Spinal cord (tissue), 10 donors: ENCODE results near the gene MAP1LC3B. TPM values are rescaled to one million over a fixed set of nuclear protein-coding genes. Genes with fewer than 3 reads are reported as not detected.
A peak's percentile ranks its signal among the peaks of the same experiment; 100 is the strongest.
"Not testable (repeated sequence)": the region's sequence is repeated elsewhere in the genome, so short reads cannot be mapped to it uniquely, and the experiment has no call there.

ENCODE experiments used
- DNase-seq, 6 donors: peaks; one replicate each; pipeline versions ENCODE4 v3.0.0 to v3.0.0-alpha.2; 2013 to 2015; ENCODE audit warnings: low spot score in 6 of 6, low read depth in 4 of 6
- H3K27ac ChIP-seq: one replicate; pipeline ENCODE4 v1.5.1; 2013; ENCODE audit warnings: low read depth, low read length, control low read depth
- H3K27me3 ChIP-seq: one replicate; pipeline ENCODE4 v1.6.1; 2013; ENCODE audit warnings: low read length; ENCODE audit not compliant: control insufficient read depth, insufficient read depth
- H3K36me3 ChIP-seq: one replicate; pipeline ENCODE4 v1.6.1; 2013; ENCODE audit warnings: low read length; ENCODE audit not compliant: control insufficient read depth, insufficient read depth
- H3K4me1 ChIP-seq: one replicate; pipeline ENCODE4 v1.6.1; 2013; ENCODE audit warnings: low read length; ENCODE audit not compliant: control insufficient read depth, insufficient read depth
- H3K4me3 ChIP-seq: one replicate; pipeline ENCODE4 v1.5.1; 2013; ENCODE audit warnings: low read depth, low read length, control low read depth
- H3K9me3 ChIP-seq: one replicate; pipeline ENCODE4 v1.6.1; 2013; ENCODE audit warnings: low read length; ENCODE audit not compliant: control insufficient read depth, insufficient read depth
- WGBS: methylation state at CpG from one replicate; pipeline ENCODE4 v1.1.5; 2013; ENCODE audit warnings: missing lambda C conversion rate; ENCODE audit not compliant: insufficient coverage; 5-methylcytosine and 5-hydroxymethylcytosine counted together
- polyA plus RNA-seq, 2 donors: library from polyadenylated mRNA; unstranded; fragments of 120-200 nt; gene quantifications; one replicate each; pipeline ENCODE4 v1.2.1, GENCODE V29; 2013; ENCODE audit not compliant: insufficient read length in 2 of 2
- total RNA-seq, 2 donors: library from RNA; depleted of rRNA in 1 of 2; stranded (reverse); fragments of 120-200 nt in 1 of 2; fragments of >200 nt in 1 of 2; gene quantifications; one replicate each; pipeline versions ENCODE4 v1.2.3 to v1.2.4, GENCODE V29; 2013 to 2014
- donor health status: healthy.

Gene MAP1LC3B
- total and polyA plus RNA-seq, 4 donors, result 66.5 to 181 (median 119) TPM

DNA sequence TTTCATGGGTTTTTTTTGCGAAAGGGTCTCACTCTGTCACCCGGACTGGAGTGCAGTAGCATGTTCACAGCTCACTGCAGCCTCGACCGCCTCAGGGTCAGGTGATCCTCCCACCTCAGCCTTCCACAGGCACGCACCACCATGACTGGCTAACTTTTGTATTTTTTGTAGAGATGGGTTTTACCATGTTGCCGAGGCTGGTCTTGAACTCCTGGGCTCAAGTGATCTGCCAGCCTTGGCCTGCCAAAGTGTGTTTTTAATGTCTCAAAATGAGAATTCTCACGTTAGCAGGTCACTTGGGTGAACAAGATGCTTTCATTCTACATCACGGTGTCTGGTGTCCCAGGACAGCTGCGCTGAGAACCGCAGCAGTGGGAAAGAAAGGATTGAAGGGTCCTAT lies 11.7 kb upstream of the MAP1LC3B start:
- Histone ChIP-seq H3K27me3 (no peaks in the 10 kb centered on the region), H3K4me1 (peaks cover 31% of the 10 kb centered on the region), H3K9me3 (no peaks in the 10 kb centered on the region), H3K4me3 (no peak overlapping the region), H3K27ac (no peak overlapping the region), H3K36me3 (peaks cover 10% of the 10 kb centered on the region)
- 95% methylated on average over 4 of the region's 10 CpGs for WGBS
- no peak for DNase-seq

DNA sequence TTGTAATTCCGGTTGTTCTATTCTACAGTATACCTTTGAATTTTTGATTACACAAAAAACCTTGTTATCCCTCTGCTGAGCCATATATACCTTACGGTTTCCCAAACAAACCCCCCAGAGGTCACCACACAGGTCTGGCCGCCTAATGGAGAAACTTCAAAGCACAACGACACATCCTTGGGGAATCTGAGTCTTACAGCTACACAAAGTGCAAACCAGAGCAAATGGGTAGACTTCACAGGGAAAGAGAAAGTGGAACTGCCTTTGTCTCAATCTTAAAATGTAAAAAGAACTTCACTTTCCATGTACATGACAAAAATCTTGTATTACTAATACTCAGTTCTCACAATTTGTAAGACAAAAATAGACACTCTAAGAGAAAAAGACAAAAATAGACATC lies 11.3 kb upstream of the MAP1LC3B start:
- H3K9me3 ChIP-seq, result no peaks in the 10 kb centered on the region
- peaks cover 31% of the 10 kb centered on the region for H3K4me1 ChIP-seq
- peaks cover 6% of the 10 kb centered on the region for H3K36me3 ChIP-seq
- peak overlapping the region; percentile 9 for H3K4me3 ChIP-seq
- no peaks in the 10 kb centered on the region for H3K27me3 ChIP-seq
- no peak overlapping the region for H3K27ac ChIP-seq
- DNase-seq, result no peak
- no CpG with 5 or more reads among the region's 4 CpGs for WGBS

DNA sequence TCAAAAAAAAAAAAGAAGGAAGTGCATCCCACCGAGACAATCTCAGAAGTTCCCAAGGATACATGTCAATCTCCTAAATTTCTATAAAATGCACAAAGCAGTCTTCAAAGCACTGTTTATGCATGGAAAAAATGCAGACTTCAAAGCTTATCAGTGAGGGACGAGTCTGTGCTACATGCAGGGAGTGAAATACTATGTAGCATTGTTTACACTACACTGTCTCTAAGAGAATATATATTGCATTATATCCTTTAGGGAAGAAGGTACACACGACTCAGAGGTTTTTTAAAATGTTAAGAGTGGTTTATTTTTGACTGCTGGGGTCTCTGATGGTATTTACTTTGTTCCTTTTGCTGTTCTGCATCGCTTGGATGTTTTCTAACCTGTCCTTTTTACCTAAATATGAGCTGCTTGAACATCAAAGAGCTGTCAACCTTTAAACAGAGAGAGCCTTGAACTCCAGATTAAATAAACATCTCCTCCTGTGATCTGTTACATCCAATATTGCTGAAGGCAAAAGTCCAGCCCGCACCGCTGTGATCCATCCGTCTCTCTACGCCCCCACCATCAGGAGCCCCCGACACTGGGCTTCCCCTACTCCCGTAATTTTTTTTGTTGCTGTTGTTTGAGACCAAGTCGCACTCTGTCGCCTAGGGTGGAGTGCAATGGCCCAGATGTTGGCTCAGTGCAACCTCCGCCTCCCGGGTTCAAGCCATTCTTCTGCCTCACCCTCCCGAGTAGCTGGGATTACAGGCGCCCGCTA lies 9.9 kb upstream of the MAP1LC3B start:
- DNase-seq, result peak in 2 of 6 donors; percentile 24 to 59
- no peaks in the 10 kb centered on the region for H3K9me3 ChIP-seq
- peaks cover 3% of the 10 kb centered on the region for H3K36me3 ChIP-seq
- H3K4me1 ChIP-seq, result peaks cover 31% of the 10 kb centered on the region
- 33% methylated on average over 6 of the region's 17 CpGs for WGBS
- H3K27ac ChIP-seq, result peak overlapping the region; percentile 78
- H3K4me3 ChIP-seq, result peak overlapping the region; percentile 61
- H3K27me3 ChIP-seq, result no peaks in the 10 kb centered on the region

DNA sequence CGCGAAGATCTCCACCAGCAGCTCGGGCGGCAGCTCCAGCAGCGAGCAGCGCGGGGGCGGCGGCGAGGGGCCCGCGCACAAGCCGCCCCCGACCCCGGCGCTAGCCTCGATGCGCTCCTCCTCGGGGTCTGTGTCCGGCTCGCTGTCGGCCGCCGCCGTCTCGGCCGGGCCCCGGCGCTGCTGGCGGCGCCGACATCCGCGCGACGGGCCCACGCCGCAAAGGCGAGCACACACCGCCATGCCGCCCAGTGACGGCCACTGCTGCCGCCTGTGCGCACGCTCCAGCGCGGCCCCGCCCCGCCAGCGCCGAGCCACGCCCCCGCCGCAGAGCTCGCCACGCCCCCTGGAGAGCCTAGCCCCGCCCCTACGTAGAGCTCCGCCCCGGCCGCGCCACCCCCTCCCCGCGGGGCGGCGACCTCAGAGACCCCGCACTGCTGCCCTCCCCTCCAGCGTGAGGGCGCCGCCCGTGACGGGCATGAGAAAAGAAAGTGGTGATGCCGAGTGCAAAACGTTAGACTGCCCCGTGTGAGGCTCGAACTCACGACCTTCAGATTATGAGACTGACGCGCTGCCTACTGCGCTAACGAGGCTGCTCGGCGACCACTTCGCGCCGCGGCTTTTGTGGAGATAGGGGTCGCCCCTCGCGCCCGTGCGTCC lies 8.5 kb upstream of the MAP1LC3B start, which contains the start of gene FBXO31:
Gene FBXO31 (minus strand): TSS at position 272 of the 657 bp plus-strand sequence. CDS start 32 bp downstream, at position 240.
- H3K9me3 ChIP-seq, result no peaks in the 10 kb centered on the region
- H3K4me1 ChIP-seq, result peaks cover 40% of the 10 kb centered on the region
- peak within 1 kb of the TSS; percentile 94 for H3K4me3 ChIP-seq
- H3K27ac ChIP-seq, result peak within 1 kb of the TSS; percentile 96
- H3K36me3 ChIP-seq, result no peaks in the 10 kb centered on the region
- peak; percentile 86 to 98 (median 92) for DNase-seq
- WGBS, result under 1% methylated on average over 91 of the region's 92 CpGs
- H3K27me3 ChIP-seq, result no peaks in the 10 kb centered on the region

DNA sequence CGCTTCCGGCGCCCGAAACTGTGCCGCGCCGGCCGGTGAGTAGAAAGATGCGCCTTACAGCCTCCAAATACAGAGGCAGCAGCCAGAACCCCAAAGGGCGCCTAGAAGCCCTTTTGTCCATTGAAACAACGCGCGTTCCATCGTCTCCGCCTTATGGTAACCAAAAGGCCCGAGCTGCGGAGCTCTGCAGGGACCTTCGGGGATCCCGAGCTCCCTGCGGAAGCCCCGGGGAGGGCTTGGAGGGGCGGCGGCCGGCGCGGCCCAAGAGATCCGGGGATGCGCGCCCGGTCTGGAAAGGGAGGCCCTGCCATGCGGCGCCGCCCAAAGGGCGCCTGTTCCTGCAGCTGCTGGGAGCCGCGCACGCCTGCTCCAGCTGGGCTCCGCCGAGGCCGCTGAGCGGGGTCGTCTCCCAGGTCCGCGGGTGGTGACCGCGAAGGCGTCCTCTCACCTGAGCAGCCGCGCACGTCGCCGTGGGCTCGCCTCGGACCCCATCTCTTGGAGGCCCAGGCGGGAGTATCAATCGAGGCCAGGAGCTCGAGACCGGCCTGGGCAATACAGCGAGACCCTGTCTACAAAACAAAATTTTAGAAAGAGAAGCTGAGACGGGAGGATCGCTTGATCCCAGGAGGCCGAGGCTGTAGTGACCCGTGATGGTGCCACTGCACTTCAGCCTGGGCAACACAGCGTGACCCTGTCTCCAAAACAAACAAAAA lies 7.8 kb upstream of the MAP1LC3B start:
- Histone ChIP-seq H3K9me3 (no peaks in the 10 kb centered on the region), H3K4me1 (peaks cover 40% of the 10 kb centered on the region), H3K36me3 (no peaks in the 10 kb centered on the region), H3K27ac (peak overlapping the region; percentile 96), H3K27me3 (no peaks in the 10 kb centered on the region), H3K4me3 (peak overlapping the region; percentile 94)
- 2% methylated on average over 61 of the region's 64 CpGs for WGBS
- no peak for DNase-seq

DNA sequence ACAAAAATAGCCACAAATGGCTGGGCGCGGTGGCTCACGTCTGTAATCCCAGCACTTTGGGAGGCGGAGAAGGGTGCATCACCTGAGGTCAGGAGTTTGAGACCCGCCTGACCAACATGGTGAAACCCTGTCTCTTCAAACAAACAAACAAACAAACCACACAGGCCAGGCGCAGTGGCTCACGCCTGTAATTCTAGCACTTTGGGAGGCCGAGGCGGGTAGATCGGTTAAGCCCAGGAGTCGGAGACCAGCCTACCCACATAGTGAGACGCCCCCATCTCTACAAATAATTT lies 7.3 kb upstream of the MAP1LC3B start:
- not testable (repeated sequence) for H3K36me3 ChIP-seq, H3K27me3 ChIP-seq, H3K9me3 ChIP-seq, DNase-seq
- Histone ChIP-seq H3K4me1 (peaks cover 40% of the 10 kb centered on the region), H3K4me3 (peak overlapping the region; percentile 94), H3K27ac (peak overlapping the region; percentile 96)
- 87% methylated on average over 8 of the region's 12 CpGs for WGBS

DNA sequence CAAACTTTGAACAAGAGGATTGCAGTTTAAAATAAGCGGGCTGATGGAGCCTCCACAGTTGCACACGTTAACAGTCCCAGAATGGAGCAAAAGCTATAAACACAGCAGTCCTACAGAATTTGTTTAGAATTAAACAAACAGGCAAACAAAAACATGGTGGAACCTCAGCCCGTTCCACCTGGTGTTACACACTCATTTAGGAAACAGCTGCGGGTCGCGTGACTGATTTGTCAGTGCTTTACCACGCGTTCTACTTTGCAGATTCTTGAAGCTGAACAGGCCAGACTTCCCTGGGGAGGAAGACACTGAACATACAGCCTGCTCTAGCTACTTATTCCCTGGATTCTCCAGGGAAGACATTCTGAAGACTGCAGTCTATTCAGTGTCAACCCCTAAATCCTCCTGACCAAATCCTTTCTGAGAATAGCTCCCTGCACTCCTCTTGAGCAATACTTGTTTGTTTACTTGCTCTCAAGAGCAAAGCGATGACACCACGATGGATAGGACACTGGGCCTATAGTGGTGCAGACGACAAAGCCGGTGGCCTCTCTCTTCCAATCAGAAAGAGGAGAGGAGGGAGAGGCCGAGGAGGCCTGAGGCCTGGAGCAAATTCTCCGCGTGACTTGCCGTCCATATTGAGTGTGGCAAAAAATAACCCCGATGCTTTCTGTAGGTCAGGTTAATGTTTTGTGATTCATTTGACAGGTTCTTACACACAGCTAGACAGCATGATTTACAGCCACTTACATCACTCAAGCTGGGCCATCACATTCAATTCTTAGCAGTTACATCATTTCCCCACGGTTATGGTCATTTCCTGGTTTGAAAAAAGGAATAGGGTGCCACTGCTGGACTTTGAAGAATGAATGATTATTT lies 4.0 kb upstream of the MAP1LC3B start:
- Histone ChIP-seq H3K27ac (peak overlapping the region; percentile 98), H3K9me3 (no peaks in the 10 kb centered on the region), H3K36me3 (no peaks in the 10 kb centered on the region), H3K4me3 (peak overlapping the region; percentile 22), H3K4me1 (peaks cover 22% of the 10 kb centered on the region), H3K27me3 (no peaks in the 10 kb centered on the region)
- under 1% methylated on average over 10 of the region's 18 CpGs for WGBS
- peak; percentile 87 to 99 (median 94) for DNase-seq

DNA sequence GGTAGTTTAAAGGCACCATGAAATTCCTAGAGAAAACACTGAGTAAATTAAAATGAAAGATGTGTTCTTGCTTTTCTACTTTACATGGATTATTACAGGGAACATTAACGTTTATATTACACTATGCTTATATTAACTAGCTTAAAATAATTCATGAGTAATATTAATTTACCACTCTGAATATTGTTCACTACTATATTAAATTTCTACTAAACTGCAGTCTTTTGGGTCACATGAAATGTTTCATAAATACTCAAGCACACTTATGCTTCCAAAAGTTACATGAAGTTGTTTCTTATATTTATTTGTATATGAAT lies 3.4 kb upstream of the MAP1LC3B start:
- no peaks in the 10 kb centered on the region for H3K27me3 ChIP-seq
- no peaks in the 10 kb centered on the region for H3K9me3 ChIP-seq
- WGBS, result no CpG with 5 or more reads among the region's 1 CpG
- peak overlapping the region; percentile 22 for H3K4me3 ChIP-seq
- H3K36me3 ChIP-seq, result no peaks in the 10 kb centered on the region
- peaks cover 28% of the 10 kb centered on the region for H3K4me1 ChIP-seq
- H3K27ac ChIP-seq, result peak overlapping the region; percentile 98
- DNase-seq, result no peak

DNA sequence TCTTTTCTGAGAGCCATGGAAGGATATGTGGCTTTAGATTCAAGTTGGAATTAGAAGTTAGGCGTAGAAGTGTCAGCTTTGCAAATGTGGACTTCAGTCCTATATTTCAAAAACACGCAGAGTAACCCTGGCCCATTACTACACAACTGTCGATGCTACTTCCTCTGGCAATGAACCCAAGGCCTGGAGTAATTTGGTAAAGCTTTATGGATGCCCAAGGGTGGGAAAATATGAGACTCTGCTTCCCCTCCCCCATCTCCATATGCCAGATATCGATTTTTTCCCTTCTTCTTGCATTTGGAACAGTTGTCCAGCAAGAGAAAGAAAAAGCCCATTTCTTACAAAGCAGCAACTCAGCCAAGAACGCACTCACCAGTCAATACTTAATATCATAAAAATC lies 2.9 kb upstream of the MAP1LC3B start:
- Histone ChIP-seq H3K36me3 (no peaks in the 10 kb centered on the region), H3K4me3 (no peak overlapping the region), H3K9me3 (no peaks in the 10 kb centered on the region), H3K4me1 (peaks cover 28% of the 10 kb centered on the region), H3K27ac (no peak overlapping the region), H3K27me3 (no peaks in the 10 kb centered on the region)
- DNase-seq, result no peak
- WGBS, result no CpG with 5 or more reads among the region's 5 CpGs
